T47D (cell line): ENCODE data around the gene ADAMTS14.

Experiments
- DNase-seq, 2 experiments: peaks; one replicate each; pipeline versions ENCODE4 v3.0.0 to v3.0.0-alpha.2; 2011 to 2012; ENCODE audit warnings: low read depth in 1 of 2, low spot score in 1 of 2
- JUND ChIP-seq: IDR thresholded peaks from 2 replicates; pipeline ENCODE4 v1.6.1; 2012; ENCODE audit warnings: low read depth
- in situ Hi-C: cut with HindIII; loops from 2 replicates; pipeline ENCODE4 v1.10.0; 2016; ENCODE audit warnings: low sequenced_read_pairs, low pct_unique_long_range_greater_than_20kb

ADAMTS14 gene

DNA sequence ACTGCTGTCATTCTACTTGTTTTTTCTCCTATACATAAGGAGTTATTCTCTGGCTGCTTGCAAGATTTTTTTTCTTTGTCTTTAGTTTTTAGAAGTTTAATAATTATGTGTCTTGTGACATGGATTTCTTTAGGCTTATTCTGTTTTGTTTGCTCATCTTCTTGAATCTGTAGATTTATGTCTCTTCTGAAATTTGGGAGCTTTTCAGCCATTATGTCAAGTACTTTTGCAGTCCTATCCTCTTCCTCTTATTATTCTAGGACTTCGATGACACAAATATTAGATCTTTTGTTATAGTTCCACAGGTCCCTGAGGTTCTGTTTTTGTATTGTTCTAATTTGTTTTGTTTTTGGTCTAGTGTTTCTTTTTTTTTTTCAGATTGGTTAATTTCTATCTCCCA, 129.5 kb downstream of the ADAMTS14 start:
- no peak for TF ChIP-seq JUND
- no peak for DNase-seq
- in situ Hi-C loops = no loop called here

- peak in 1 of 2 experiments; percentile 31 for DNase-seq
- no peak for TF ChIP-seq JUND
- in situ Hi-C loops = no loop called here
Measured at GRCh38 chr10:70803775-70804420, 131.6 kb downstream of the ADAMTS14 start.

DNA sequence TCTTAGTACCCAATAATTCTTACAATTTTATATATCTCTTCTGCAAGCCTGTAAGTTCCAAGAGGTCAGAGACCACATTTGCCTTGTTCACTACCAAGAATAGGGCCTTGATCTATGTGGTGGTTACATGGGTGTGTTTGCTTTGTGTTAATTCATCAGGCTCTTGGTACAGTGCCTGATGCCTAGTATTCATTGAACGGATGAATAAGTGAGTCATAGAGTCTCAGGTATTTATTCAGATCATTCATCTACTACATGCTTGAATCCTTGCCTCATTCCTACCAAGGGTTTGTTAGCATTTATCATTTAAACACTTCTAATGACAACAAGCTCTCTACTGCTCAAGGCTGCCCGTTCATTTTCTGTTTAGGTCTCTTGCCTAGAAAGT, 132.1 kb downstream of the ADAMTS14 start:
- peak in 1 of 2 experiments; percentile 5 for DNase-seq
- in situ Hi-C loops = no loop called here
- TF ChIP-seq JUND = no peak

- TF ChIP-seq JUND = no peak
- in situ Hi-C loops = no loop called here
- DNase-seq = no peak
Measured at GRCh38 chr10:70805619-70806215, 133.4 kb downstream of the ADAMTS14 start.

- TF ChIP-seq JUND = no peak
- in situ Hi-C loops = no loop called here
- DNase-seq = no peak
Measured at GRCh38 chr10:70806841-70807240, 134.5 kb downstream of the ADAMTS14 start.

GRCh38 chr10:70807556-70807955, 135.2 kb downstream of the ADAMTS14 start:
- no peak for DNase-seq
- no peak for TF ChIP-seq JUND
- in situ Hi-C loops = no loop called here

DNA sequence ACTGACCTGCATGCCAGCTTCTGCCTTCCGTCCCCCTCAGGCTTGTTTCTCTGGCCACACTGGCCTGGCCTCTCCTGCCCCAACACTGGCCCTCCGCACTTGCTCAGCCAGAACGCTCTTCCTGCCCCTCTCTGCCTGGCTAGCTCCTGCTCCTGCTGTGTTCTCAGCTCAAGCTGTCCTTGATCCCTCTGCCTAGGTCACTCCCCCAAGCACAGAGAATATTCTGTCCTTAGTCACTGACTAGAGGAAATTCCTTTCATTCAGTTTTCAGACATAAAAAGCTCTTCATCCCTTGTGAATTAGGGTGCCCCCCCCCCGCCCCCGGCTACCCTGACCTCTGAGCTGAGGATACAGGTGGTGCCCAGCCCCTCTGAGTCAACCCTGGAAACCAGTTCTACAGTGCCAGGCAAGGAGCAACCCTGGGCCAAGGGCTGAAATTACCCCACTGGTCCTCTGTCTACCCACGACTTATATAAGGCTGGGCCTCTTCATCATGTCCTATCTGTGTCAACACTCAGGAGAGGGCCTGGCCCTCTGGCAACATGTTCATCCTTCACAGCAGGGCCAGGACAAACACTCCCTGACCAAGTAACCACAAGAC, 136.8 kb downstream of the ADAMTS14 start:
- no peak for TF ChIP-seq JUND
- in situ Hi-C loops = no loop called here
- no peak for DNase-seq

- no peak for DNase-seq
- in situ Hi-C loops = no loop called here
- TF ChIP-seq JUND = no peak
Measured at GRCh38 chr10:70809726-70810125, 137.4 kb downstream of the ADAMTS14 start.

DNA sequence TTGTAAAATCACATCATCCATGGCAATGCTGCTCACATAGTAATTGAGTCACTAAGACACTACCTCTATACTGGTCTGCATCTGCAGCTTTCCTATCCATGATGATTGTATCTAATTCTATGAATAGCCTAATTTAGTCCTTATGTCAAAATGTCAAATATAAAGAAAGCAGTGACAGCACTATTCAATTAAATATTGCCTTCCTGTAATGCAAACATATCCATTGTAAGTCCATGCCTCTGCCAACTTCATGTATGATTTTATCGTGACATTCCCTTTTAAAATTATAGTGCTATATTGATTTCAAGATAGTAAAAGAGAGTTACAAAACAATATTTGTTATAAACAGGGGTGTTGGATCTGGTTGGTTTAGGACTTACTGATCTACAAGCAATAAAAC, 138.7 kb downstream of the ADAMTS14 start:
- TF ChIP-seq JUND = no peak
- no peak for DNase-seq
- in situ Hi-C loops = no loop called here

GRCh38 chr10:70811881-70812280, 139.6 kb downstream of the ADAMTS14 start:
- DNase-seq = no peak
- in situ Hi-C loops = no loop called here
- TF ChIP-seq JUND = no peak
